Epidermal melanocyte (primary cell): ENCODE measurements around the gene EIF3B.
"Not testable (repeated sequence)": the region's sequence is repeated elsewhere in the genome, so short reads cannot be mapped to it uniquely, and the experiment has no call there.

ENCODE experiments used
- DNase-seq: peaks from one replicate; pipeline ENCODE4 v3.0.0; 2011; ENCODE audit warnings: low spot score; ENCODE audit not compliant: insufficient read length

The EIF3B gene

DNA sequence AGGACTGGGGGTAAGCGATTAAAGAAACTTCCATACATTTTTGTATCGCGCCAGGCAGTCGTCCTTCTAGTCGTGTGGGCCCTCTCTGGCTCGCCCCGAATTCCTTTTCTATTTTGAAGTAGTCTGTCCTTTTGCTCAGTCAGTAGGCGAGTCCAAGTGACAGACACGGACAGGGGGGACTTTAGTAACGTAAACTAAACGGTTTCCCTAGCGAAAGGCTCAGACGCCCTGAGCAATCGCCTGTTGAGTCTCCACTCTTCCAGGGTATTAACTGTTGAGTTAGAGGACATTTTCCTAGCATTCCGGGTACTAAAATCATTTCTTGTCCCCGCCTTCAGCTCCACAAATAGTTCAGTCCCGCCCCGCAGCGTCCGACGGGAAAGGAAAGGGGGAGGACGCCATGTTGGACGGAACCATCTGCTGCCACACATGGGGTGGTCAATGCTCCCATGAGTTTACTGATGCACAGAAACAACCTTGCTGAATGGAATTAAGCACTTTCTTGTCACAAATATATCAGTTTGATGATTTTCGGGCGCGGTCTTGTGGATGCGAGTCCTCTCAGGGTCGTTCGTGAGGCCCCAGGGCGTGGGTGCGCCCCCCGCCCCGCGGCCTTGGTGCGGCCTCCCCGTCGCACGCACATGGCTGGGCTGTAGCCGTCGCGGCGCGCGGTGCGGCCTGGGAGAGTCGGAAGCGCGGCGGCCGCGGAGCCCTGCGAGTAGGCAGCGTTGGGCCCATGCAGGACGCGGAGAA, at the start of gene EIF3B:
Gene EIF3B, plus strand, starts transcription at position 642 of the 753 bp plus-strand sequence. Its CDS starts 95 bp downstream, at position 737.
- peak; percentile 89 for DNase-seq

DNA sequence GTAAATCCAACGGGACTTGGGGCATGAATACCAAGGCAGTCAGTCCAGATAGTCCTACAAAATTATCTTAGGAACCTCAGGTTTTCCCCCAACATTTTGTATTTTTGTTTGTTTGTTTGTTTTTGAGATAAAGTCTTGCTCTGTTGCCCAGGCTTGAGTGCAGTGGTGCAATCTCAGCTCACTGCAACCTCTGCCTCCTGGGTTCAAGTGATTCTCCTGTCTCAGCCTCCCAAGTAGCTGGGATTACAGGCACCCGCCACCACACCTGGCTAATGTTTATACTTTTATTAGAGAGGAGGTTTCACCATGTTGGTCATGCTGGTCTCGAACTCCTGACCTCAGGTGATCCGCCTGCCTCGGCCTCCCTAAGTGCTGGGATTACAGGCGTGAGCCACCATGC, 49.4 kb upstream of the EIF3B start:
- DNase-seq = not testable (repeated sequence)

DNA sequence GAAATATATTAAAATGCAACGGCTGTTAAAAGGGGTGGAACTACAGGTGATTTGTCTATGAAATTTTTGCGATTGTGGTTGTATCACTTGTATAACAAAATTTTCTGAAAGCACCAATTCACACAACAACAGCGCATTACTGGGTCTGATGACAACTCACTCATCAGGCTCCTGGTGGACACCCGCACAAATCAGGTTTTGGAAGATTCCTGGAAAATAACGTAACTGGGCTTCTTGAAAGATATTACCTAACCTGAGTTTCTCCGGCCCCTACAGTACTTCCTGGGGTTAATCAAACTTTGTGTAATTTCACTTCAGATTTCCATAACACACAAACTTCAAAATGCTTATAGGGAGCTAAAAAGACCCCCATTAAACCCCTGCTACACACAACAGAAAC, 47.9 kb upstream of the EIF3B start:
- DNase-seq = no peak

DNA sequence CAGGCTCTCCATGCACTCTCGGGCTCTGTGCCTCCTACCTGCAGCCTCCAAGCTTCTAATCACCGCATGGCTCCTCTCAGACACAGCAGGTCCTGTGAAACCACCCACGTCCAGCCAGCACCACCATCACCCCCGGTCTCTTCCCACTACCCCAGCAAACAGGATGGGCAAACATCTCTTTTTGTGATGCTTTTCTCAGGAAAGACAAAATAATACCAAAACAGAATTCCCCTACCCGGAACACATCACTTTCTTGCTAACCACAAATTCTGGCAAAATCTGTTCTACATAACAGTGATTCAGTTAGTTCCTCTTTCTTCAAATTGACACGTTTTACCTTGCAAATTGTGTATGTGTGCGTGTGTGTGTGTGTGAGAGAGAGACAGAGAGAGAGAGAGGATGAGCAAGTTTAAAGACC, 46.9 kb upstream of the EIF3B start:
- DNase-seq = no peak

DNA sequence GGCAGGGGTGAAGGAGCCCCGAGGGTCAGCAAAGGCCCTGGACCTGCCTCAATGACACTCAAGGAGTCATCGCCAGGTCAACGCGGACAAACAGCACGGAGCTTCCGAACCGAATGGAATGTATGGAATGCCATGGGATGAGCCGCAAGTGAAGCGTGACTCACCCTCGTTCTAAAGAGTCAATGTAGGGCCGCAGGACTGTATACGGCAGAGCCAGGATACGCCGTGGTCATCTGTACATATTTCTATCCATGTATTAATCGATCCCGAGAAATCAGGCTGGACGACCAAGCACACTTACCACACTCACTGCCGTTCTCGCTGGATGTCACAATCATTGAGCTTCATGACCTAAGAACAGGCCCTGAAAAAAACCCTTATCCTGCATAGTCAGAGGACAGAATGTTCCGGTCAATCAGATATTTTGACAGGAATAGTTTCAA, 44.7 kb upstream of the EIF3B start:
- DNase-seq = no peak

DNA sequence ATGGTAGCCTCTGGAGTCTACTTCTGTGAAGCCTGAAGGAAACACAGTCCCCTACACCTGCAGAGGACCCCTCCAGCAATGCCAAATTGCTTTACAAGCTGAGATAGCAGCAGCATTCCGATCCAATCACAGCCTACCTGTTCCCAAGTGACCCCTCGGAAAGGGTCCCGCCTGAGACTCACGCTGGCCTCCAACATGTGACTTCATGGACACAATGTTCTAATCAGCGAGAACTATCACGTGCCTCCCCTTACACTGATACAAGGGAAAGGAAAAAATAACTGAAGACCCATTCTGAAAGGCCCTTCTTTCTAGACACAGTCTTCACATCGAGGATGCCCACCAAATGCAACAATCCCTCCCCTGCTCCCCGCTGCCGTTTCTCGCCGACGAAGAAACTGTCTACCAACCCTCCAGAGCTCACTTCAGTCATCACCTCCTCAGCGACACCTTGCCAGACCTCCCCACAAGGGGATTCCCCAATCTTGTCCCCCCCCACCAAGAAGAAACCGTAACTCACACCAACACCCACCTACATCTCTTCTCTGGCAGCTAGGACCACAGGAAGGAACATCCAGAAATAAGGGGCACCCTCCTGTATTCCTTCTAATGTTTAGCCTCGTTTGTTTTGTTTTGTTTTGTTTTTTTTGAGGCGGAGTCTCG, 42.2 kb upstream of the EIF3B start:
- DNase-seq = no peak

DNA sequence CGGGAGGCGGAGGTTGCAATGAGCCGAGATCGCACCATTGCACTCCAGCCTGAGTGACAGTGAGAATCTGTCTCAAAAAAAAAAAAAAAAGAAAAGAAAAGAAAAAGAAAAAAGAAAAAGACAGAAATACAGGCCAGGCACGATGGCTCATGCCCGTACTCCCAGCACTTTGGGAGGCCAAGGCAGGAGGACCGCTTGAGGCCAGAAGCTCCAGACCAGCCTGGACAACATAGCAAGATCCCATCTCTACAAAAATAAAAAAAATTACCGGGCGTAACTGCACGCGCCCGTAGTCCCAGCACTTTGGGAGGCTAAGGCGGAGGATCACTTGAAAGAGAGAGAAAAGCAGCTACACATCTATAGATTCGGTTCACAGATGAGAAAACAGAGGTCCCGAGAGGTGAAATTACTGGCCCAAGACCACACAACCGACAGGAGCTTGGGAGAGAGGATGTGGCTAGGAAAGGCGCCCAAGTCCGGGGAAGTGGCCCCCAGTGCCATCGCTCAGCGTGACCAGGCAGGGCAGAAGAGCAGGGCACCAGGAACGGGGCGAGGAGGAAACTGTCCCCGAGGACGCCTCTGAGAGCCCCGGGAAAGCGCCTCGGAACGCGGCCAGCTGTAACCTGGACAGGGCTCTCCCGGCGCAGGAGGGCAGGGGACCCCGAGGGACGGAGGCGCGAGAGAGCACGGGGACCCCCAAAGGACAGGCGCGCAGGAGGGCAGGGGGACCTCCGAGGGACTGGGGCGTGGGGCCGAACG, 41.0 kb upstream of the EIF3B start:
- DNase-seq = peak; percentile 26

DNA sequence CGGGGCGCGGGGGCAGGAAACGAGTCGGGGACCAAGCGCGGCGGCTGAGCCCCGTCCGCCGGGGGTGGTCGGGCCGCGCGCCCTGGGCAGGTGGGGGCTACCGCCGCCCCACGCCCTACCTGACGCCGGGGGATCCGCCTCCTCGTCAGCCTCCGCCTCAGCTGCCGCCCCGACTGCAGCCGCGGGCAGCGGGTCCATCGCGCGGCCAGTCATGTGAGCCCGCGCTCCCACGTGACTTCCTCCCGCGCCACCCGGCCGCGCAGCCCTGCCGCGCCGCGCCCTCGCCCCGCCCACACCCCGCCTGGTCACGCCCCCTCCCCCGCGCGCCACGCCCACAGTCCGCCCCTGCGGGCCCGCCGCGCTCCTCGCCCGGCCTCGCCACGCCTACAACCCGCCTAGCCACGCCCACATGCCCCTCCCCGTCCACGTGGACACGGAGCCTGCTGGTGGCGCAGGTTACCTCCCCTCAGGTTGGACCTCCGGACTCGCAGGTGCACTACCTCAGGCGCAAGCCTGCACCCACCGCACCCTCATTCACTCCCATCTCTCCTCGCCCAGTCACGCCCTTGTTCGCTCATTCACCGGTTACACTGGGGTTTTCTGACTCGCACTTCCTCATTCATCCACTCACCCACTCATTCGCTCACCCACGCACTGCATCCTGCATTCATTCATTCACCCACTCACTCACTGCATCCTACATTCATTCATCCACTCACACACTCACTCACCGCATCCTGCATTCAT, 40.2 kb upstream of the EIF3B start, which contains the start of gene SNX8:
Gene SNX8, minus strand, starts transcription at position 233 of the 747 bp plus-strand sequence. Its CDS starts 20 bp downstream, at position 213.
- peak; percentile 95 for DNase-seq

DNA sequence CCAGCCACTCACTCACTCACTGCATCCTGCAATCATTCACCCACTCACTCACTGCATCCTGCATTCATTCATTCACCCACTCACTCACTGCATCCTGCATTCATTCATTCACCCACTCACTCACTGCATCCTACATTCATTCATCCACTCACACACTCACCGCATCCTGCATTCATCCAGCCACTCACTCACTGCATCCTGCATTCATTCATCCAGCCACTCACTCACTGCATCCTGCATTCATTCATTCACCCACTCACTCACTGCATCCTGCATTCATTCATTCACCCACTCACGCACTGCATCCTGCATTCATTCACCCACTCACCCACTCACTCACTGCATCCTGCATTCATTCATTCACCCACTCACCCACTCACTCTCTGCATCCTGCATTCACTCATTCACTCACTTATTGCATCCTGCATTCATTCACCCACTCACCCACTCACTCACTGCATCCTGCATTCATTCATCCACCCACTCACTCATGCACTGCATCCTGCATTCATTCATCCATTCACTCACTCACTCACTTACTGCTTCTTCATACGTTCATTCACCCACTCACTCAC, 39.6 kb upstream of the EIF3B start:
- DNase-seq = not testable (repeated sequence)

DNA sequence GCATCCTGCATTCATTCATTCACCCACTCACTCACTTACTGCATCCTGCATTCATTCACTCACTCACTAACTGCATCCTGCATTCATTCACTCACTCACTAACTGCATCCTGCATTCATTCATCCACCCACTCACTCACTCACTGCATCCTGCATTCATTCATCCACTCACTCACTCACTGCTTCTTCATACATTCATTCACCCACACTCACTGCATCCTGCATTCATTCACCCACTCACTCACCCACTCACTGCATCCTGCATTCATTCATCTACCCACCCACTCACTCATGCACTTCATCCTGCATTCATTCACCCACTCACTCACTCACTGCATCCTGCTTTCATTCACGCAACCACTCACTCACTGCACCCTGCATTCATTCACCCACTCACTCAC, 38.8 kb upstream of the EIF3B start:
- no peak for DNase-seq

DNA sequence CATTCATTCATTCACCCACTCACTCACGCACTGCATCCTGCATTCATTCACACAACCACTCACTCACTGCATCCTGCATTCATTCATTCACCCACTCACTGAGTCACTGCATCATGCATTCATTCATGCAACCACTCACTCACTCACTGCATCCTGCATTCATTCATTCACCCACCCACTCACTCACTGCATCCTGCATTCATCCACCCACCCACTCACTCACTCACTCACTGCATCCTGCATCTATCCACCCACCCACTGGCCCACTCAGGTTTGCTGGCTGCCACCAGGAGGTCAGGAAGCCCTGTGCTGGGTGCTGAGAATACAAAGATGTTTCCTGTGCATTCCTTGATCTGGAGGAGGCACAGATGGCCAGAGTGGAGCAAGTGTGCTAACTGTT, 38.0 kb upstream of the EIF3B start:
- DNase-seq = no peak

DNA sequence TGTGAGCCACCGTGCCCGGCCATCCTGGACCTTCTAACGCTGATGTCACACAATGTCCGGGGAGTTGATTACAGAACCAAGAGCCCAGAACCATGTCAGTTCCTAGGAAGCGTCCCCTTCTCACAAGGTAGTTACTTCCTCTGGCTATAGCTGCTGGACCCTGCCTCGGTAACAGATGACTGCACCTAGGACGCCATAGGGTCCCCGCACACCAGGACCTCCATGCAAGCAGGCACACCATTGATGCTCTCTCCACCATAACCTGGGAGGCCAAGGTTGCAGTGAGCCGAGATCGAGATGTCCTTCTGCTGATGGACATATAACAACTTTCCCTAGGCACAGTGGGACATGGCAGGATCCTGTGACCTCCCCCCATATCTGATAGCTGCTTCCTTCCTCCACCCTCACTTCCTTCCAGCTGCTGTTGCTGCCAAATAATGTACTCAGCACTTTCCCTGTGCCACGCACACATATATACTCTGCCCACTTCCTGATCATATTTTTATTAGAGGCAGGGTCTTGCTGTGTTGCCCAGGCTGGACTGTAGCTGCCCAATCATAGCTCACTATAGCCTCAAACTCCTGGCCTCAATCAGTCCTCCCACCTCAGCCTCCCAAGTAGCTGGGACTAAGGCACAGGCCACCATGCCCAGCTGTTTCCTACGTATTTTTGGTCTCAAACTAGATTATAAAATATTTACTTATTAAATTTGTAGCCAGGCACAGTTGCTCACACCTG, 36.9 kb upstream of the EIF3B start:
- DNase-seq = no peak

DNA sequence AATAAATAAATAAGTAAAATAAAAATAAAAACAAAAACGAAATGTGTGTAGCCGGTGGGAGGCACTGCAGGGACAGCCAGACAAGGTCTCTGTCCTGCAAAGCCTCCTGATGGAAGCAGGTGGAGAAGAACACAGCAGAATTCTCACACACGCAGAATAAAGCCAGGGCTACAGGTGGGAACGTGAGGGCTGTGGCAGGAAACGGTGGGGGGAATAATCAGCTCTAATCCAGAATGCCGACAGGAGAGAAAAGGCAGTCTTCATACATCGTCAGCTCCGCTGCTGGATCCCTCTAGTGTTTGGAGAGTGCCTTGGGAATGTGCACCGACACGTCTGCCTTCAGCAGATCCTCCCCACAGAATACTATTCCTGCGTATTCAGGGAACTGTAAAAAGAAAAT, 33.6 kb upstream of the EIF3B start:
- no peak for DNase-seq

DNA sequence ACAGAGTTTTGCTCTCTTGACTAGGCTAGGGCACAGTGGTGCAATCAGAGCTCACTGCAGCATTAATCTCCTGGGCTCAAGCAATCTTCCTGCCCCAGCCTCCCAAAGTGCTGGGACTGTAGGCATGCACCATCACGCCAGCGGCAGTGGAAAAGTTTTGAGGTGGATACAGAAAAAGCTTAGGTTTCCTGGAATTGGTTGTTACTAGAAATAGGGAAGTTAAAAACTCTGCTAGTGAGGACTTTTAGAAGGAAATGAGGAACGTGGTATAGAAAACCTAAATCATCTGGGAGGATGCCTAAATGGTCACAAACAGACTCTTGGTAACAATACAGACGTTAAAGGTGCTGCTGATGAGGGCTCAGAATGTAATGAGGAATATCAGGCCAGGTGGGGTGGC, 29.5 kb upstream of the EIF3B start:
- no peak for DNase-seq

DNA sequence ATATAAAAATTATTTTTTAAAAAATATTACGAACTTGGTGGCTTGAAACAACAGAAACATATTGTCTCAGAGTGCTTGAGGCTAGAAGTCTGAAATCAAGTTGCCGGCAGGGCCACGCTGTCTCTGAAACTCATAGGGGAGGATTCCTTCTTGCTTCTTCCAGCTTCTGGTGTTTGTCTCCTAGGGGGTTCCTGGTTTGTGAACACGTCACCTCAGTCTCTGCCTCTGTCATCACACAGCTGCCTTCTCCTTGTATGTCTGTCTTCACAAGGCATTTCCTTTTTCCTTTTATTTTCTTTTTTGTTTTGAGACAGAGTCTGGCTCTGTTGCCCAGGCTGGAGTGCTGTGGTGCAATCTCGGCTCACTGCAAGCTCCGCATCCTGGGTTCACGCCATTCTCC, 27.7 kb upstream of the EIF3B start:
- DNase-seq = no peak

DNA sequence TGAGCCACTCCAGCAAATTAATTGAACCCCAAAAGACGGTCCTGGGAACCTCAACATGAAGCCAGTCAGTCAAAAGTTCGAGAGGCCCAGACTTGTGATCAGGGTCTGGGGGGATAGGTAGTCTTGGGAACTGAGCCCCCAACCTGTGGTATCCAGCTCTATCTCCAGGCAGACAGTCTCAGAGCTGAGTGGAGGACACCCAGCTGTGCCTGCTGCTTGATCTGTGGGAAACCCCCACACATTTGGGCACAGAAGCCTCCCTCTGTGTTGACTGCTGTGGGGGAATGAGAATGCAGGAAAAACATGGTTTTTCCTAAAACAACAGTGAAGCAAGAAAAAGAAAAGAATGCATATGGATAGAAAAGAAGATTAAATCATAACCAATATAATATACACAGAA, 24.1 kb upstream of the EIF3B start:
- DNase-seq = no peak

DNA sequence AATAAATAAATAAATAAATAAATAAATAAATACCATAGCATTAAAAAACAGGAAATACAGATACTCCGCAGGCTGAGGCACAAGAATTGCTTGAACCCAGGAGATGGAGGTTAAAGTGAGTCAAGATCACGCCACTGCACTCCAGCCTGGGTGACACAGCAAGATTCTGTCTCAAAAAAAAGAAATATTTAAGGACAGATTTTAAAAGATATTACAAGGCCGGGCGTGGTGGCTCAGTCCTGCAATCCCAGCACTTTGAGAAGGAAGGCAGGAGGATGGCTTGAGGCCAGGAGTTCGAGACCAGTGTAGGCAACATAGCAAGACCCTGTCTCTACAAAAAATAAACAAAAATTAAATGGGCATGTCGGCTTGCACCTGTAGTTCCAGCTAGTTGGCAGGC, 22.9 kb upstream of the EIF3B start:
- no peak for DNase-seq

DNA sequence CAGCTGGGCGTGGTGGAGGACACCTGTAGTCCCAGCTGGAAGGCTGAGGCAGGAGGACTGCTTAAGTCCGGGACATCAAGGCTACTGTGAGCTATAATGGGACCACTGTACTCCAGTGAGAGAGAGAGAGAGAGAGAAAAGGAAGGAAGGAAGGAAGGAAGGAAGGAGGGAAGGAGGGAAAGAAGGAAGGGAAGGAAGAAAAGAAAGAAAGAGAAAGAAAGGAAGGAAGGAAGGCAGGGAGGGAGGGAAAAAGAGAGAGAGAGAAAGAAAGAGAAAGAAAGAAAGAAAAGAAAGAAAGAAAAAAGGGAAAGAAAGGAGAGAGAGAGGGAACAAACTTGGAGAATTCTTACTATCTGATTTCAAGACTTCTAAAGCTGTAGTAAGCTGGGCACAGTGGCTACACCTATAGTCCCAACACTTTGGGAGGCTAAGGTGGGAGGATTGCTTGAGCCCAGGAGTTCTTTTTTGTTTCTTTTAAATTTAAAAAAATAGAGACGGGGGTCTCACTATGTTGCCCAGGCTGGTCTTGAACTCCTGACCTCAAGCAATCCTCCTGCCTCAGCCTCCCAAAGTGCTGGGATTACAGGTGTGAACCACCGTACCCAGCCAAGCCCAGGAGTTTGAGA, 21.9 kb upstream of the EIF3B start:
- DNase-seq = not testable (repeated sequence)

DNA sequence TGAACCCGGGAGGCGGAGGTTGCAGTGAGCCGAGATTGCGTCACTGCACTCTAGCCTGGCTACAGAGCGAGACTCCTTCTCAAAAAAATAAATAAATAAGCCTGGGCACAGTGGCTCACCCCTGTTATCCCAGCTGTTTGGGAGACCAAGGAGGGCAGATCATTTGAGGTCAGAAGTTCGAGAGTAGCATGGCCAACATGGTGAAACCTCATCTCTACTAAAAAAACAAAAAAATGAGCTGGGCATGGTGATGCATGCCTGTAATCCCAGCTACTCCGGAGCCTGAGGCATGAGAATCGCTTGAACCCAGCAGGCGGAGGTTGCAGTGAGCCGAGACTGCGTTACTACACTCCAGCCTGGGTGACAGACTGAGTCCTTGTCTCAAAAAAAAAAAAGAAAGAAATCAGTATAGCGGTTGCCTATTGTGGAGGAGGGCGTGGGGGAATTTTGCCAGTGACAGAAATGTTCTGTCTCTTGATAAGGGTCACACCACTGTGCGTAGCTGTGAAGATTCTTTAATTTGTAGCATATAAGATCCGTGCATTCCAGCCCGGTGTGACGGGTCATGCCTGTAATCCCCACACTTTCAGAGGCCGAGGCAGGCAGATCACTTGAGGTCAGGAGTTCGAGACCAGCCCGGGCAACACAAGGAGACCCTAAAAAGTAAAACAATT, 17.9 kb upstream of the EIF3B start:
- DNase-seq = no peak
